ENCODE data around the gene GSN. TPM values are rescaled to one million over a fixed set of nuclear protein-coding genes. Genes with fewer than 3 reads are reported as not detected.

GSN gene
- total and polyA plus RNA-seq, 2 of the 8 experiments (the other 6 are each of a cell fraction or from before 2014, with no cell fraction given), result 52.3 to 94.5 TPM

- no peak overlapping the region for H4K91ac ChIP-seq (replicated peaks; ENCODE audit: insufficient read length, low read length)
- H3K79me2 ChIP-seq (ENCODE audit: control insufficient read depth in 1 of 2, insufficient read depth in 2 of 2, low read length in 2 of 2), result no peaks in the 10 kb centered on the region
- H3K27me3 ChIP-seq (replicated peaks in 1 of 4; ENCODE audit: control insufficient read depth in 3 of 4, extremely low read depth in 1 of 4, insufficient read depth in 3 of 4, low read length in 3 of 4), result peaks cover 0 to 13% (median 12%) of the 10 kb centered on the region in 4 experiments; a peak in 5 of 7 replicates
- H3K4me1 ChIP-seq (replicated peaks in 1 of 4; ENCODE audit: control insufficient read depth in 3 of 4, insufficient read depth in 4 of 4, low read length in 3 of 4), result peaks cover 20 to 29% (median 21%) of the 10 kb centered on the region in 4 experiments
- no peak overlapping the region for H4K5ac ChIP-seq (ENCODE audit: insufficient read length, low read depth, low read length)
- 0 out of 2 replicates have a peak overlapping the region, but pooled peaks have one; percentile 5 for H2BK15ac ChIP-seq (ENCODE audit: low read length)
- CTCF ChIA-PET (ENCODE audit: partially characterized antibody), result interaction anchor here (1.6 kb wide), 1 partner anchor 79 kb away, joined by 7 read pairs; no protein-coding TSS in a partner anchor
- no peak overlapping the region for H3K27ac ChIP-seq (ENCODE audit: low read depth, low read length)
- no peak overlapping the region for H3K4me3 ChIP-seq (ENCODE audit: extremely low read depth in 1 of 4, insufficient read depth in 2 of 4, low read depth in 3 of 4, low read length in 4 of 4)
- H2AFZ ChIP-seq (ENCODE audit: low read length), result no peak overlapping the region
- FAIRE-seq (no peak), DNase-seq (ENCODE audit: low read depth in 1 of 2, low spot score in 2 of 2) (no peak)
- no peak overlapping the region for H2BK20ac ChIP-seq (ENCODE audit: low read length)
- WGBS, 2 experiments (ENCODE audit: extremely low coverage in 1 of 2, insufficient coverage in 1 of 2, insufficient read length in 1 of 2, insufficient replicate concordance in 2 of 2, low coverage in 1 of 2, low lambda C conversion rate in 2 of 2, missing lambda C conversion rate in 1 of 2), result 85% methylated on average over 6 of the region's 6 CpGs; no CpG with 5 or more reads in 1 of the 2 experiments
- no peaks in the 10 kb centered on the region; the same call in 1 of the 2 replicates for H3K79me1 ChIP-seq (ENCODE audit: low read depth, low read length)
- H3K23ac ChIP-seq (ENCODE audit: insufficient read length), result no peak overlapping the region
- H3K56ac ChIP-seq (replicated peaks; ENCODE audit: insufficient read length, low read depth, low read length), result no peak overlapping the region
- H4K8ac ChIP-seq (ENCODE audit: extremely low read depth, insufficient read depth, low read length), result no peak overlapping the region
- H3K36me3 ChIP-seq (ENCODE audit: control insufficient read depth in 2 of 4, insufficient read depth in 4 of 4, low read length in 3 of 4), result no peaks in the 10 kb centered on the region
- POLR2A ChIA-PET (ENCODE audit: partially characterized antibody), result interaction anchor here (0.6 kb wide), 1 partner anchor 65 kb away, joined by 4 read pairs; no protein-coding TSS in a partner anchor
- H3K9me3 ChIP-seq (ENCODE audit: insufficient read depth in 2 of 2, low read depth in 1 of 2, low read length in 1 of 2), result no peaks in the 10 kb centered on the region
- H2BK12ac ChIP-seq (ENCODE audit: low read depth, low read length), result no peak overlapping the region
- H4K20me1 ChIP-seq (replicated peaks in 1 of 2; ENCODE audit: control insufficient read depth in 1 of 2, insufficient read depth in 2 of 2, low read length in 2 of 2), result peaks cover 7 to 13% of the 10 kb centered on the region in 2 experiments
- TF ChIP-seq ZNF274 (IDR thresholded peaks at IDR 0.05; ENCODE audit: borderline replicate concordance, extremely low read depth, low read length) (no peak), CHD2 (IDR thresholded peaks at IDR 0.05; ENCODE audit: low read length) (no peak)
- no peak overlapping the region for H2AK5ac ChIP-seq (ENCODE audit: low read depth, low read length)
- no peak overlapping the region for H3K9ac ChIP-seq (replicated peaks in 1 of 4; ENCODE audit: extremely low read depth in 1 of 4, low read depth in 3 of 4, low read length in 3 of 4)
- no peak overlapping the region for H3K14ac ChIP-seq (ENCODE audit: insufficient read length)
- no peak overlapping the region; the same call in 1 of the 2 replicates for H3K18ac ChIP-seq (ENCODE audit: extremely low read depth, low read length)
- H2BK120ac ChIP-seq (replicated peaks; ENCODE audit: low read depth, low read length), result no peak overlapping the region
- no peak overlapping the region for H2BK5ac ChIP-seq (ENCODE audit: low read depth, low read length)
- no peak overlapping the region for H3K4ac ChIP-seq (replicated peaks; ENCODE audit: insufficient read length, low read depth, low read length)
- H3K23me2 ChIP-seq (ENCODE audit: low read depth, low read length), result no peaks in the 10 kb centered on the region
- no peak overlapping the region for H3K4me2 ChIP-seq (ENCODE audit: insufficient read depth in 1 of 2, low read depth in 2 of 2, low read length in 2 of 2)
Observed at GRCh38 chr9:121292801-121293241, 24.9 kb downstream of the GSN start.

Data from H1 (cell line).